ENCODE results near the gene THAP2.

DNA sequence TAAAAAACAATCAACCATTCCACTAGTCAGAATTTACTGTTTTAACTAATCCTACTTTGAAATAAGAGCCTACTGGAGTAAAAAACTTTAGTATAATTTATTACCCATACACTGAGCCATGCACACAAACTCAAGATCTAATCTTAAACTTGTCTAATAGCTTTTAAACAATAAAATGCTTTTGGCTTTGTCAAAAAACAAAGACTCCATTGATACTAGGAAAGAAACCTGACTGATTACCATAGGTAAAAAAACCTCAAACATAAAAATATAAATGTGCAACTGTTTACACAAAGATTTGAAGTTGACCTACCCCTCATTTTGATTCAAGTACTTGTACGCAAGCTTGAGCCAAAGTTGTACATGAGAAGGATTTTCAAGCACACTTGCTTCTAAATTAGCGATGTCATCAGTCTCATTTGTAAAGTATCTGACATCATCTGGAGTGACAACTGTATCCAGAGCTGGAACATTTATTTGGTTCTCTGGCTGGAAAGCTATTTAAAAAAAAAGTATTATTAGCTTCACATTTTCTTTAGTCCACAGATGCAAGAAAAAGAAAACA is 36.6 kb upstream of the THAP2 start:
- TF ChIP-seq, protein P1, sequence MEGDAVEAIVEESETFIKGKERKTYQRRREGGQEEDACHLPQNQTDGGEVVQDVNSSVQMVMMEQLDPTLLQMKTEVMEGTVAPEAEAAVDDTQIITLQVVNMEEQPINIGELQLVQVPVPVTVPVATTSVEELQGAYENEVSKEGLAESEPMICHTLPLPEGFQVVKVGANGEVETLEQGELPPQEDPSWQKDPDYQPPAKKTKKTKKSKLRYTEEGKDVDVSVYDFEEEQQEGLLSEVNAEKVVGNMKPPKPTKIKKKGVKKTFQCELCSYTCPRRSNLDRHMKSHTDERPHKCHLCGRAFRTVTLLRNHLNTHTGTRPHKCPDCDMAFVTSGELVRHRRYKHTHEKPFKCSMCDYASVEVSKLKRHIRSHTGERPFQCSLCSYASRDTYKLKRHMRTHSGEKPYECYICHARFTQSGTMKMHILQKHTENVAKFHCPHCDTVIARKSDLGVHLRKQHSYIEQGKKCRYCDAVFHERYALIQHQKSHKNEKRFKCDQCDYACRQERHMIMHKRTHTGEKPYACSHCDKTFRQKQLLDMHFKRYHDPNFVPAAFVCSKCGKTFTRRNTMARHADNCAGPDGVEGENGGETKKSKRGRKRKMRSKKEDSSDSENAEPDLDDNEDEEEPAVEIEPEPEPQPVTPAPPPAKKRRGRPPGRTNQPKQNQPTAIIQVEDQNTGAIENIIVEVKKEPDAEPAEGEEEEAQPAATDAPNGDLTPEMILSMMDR (IDR thresholded peaks at IDR 0.05; ENCODE audit: insufficient read depth, low read length) = no peak
- TF ChIP-seq, protein P2, sequence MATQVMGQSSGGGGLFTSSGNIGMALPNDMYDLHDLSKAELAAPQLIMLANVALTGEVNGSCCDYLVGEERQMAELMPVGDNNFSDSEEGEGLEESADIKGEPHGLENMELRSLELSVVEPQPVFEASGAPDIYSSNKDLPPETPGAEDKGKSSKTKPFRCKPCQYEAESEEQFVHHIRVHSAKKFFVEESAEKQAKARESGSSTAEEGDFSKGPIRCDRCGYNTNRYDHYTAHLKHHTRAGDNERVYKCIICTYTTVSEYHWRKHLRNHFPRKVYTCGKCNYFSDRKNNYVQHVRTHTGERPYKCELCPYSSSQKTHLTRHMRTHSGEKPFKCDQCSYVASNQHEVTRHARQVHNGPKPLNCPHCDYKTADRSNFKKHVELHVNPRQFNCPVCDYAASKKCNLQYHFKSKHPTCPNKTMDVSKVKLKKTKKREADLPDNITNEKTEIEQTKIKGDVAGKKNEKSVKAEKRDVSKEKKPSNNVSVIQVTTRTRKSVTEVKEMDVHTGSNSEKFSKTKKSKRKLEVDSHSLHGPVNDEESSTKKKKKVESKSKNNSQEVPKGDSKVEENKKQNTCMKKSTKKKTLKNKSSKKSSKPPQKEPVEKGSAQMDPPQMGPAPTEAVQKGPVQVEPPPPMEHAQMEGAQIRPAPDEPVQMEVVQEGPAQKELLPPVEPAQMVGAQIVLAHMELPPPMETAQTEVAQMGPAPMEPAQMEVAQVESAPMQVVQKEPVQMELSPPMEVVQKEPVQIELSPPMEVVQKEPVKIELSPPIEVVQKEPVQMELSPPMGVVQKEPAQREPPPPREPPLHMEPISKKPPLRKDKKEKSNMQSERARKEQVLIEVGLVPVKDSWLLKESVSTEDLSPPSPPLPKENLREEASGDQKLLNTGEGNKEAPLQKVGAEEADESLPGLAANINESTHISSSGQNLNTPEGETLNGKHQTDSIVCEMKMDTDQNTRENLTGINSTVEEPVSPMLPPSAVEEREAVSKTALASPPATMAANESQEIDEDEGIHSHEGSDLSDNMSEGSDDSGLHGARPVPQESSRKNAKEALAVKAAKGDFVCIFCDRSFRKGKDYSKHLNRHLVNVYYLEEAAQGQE (IDR thresholded peaks at IDR 0.05; ENCODE audit: insufficient replicate concordance, low read depth) = no peak
- TF ChIP-seq POLR2AphosphoS5 (IDR thresholded peaks at IDR 0.05; ENCODE audit: low read depth) (no peak), GABPA (IDR thresholded peaks at IDR 0.05; ENCODE audit: low read depth) (no peak), SPI1 (IDR thresholded peaks at IDR 0.05; ENCODE audit: borderline replicate concordance, low read depth) (no peak)

All from HL-60 (cell line).